ENCODE data around the gene ELP1.

- TF ChIP-seq CTCF (IDR thresholded peaks at IDR 0.05; ENCODE audit: insufficient read depth, low read depth, low read length) (no peak), EZH2 (IDR thresholded peaks at IDR 0.05; ENCODE audit: insufficient read depth, low read length) (no peak)
Measured at GRCh38 chr9:108867116-108867515, 66.8 kb downstream of the ELP1 start.
